Measurements from ENCODE around the gene LAMA5. TPM values are rescaled to one million over a fixed set of nuclear protein-coding genes. Genes with fewer than 3 reads are reported as not detected.

The LAMA5 gene
- total RNA-seq, 1 experiment from 2014 or later, result 63.3 TPM

- in situ Hi-C loops (cut with HindIII; ENCODE audit: low pct_unique_long_range_greater_than_20kb, low sequenced_read_pairs), result no loop called here
- no peak for DNase-seq (ENCODE audit: low read depth)
Observed at GRCh38 chr20:62326959-62327725, 40.0 kb downstream of the LAMA5 start.

- in situ Hi-C loops (cut with HindIII; ENCODE audit: low pct_unique_long_range_greater_than_20kb, low sequenced_read_pairs), result no loop called here
- DNase-seq (ENCODE audit: low read depth), result no peak
Observed at GRCh38 chr20:62326559-62326958, 40.6 kb downstream of the LAMA5 start.

- in situ Hi-C loops (cut with HindIII; ENCODE audit: low pct_unique_long_range_greater_than_20kb, low sequenced_read_pairs), result no loop called here
- no peak for DNase-seq (ENCODE audit: low read depth)
Observed at GRCh38 chr20:62325172-62325905, 41.8 kb downstream of the LAMA5 start.

- in situ Hi-C loops (cut with HindIII; ENCODE audit: low pct_unique_long_range_greater_than_20kb, low sequenced_read_pairs), result no loop called here
- no peak for DNase-seq (ENCODE audit: low read depth)
Observed at GRCh38 chr20:62323980-62324906, 42.9 kb downstream of the LAMA5 start.

GRCh38 chr20:62323146-62323979 lies 43.7 kb downstream of the LAMA5 start:
- in situ Hi-C loops (cut with HindIII; ENCODE audit: low pct_unique_long_range_greater_than_20kb, low sequenced_read_pairs), result no loop called here
- DNase-seq (ENCODE audit: low read depth), result no peak

GRCh38 chr20:62322492-62323041 lies 44.5 kb downstream of the LAMA5 start:
- in situ Hi-C loops (cut with HindIII; ENCODE audit: low pct_unique_long_range_greater_than_20kb, low sequenced_read_pairs), result no loop called here
- DNase-seq (ENCODE audit: low read depth), result no peak

GRCh38 chr20:62321975-62322374 lies 45.1 kb downstream of the LAMA5 start:
- in situ Hi-C loops (cut with HindIII; ENCODE audit: low pct_unique_long_range_greater_than_20kb, low sequenced_read_pairs), result no loop called here
- DNase-seq (ENCODE audit: low read depth), result no peak

- DNase-seq (ENCODE audit: low read depth), result no peak
- in situ Hi-C loops (cut with HindIII; ENCODE audit: low pct_unique_long_range_greater_than_20kb, low sequenced_read_pairs), result no loop called here
Observed at GRCh38 chr20:62321521-62321948, 45.6 kb downstream of the LAMA5 start.

GRCh38 chr20:62320581-62321354 lies 46.3 kb downstream of the LAMA5 start:
- in situ Hi-C loops (cut with HindIII; ENCODE audit: low pct_unique_long_range_greater_than_20kb, low sequenced_read_pairs), result no loop called here
- DNase-seq (ENCODE audit: low read depth), result no peak

GRCh38 chr20:62319346-62319909 lies 47.7 kb downstream of the LAMA5 start:
- in situ Hi-C loops (cut with HindIII; ENCODE audit: low pct_unique_long_range_greater_than_20kb, low sequenced_read_pairs), result no loop called here
- no peak for DNase-seq (ENCODE audit: low read depth)

GRCh38 chr20:62318400-62319345 lies 48.4 kb downstream of the LAMA5 start:
- in situ Hi-C loops (cut with HindIII; ENCODE audit: low pct_unique_long_range_greater_than_20kb, low sequenced_read_pairs), result no loop called here
- DNase-seq (ENCODE audit: low read depth), result no peak

GRCh38 chr20:62317167-62317655 lies 49.9 kb downstream of the LAMA5 start:
- in situ Hi-C loops (cut with HindIII; ENCODE audit: low pct_unique_long_range_greater_than_20kb, low sequenced_read_pairs), result no loop called here
- no peak for DNase-seq (ENCODE audit: low read depth)

- in situ Hi-C loops (cut with HindIII; ENCODE audit: low pct_unique_long_range_greater_than_20kb, low sequenced_read_pairs), result no loop called here
- no peak for DNase-seq (ENCODE audit: low read depth)
Observed at GRCh38 chr20:62316331-62317166, 50.6 kb downstream of the LAMA5 start.

- in situ Hi-C loops (cut with HindIII; ENCODE audit: low pct_unique_long_range_greater_than_20kb, low sequenced_read_pairs), result no loop called here
- no peak for DNase-seq (ENCODE audit: low read depth)
Observed at GRCh38 chr20:62315773-62316172, 51.3 kb downstream of the LAMA5 start.

All from Caki2 (cell line).